Activated CD4-positive, alpha-beta T cell treated with anti-CD3 and anti-CD28 coated beads, Interleukin-2, amount 10 ng/mL, durations not matched to agents 7 days and 5 days (primary cell): ENCODE results near the gene RFT1. TPM values are rescaled to one million over a fixed set of nuclear protein-coding genes. Genes with fewer than 3 reads are reported as not detected.

Experiments
- total RNA-seq, 2 experiments: library from RNA; stranded (reverse); gene quantifications; one replicate each; pipeline ENCODE4 v1.2.3, GENCODE V29; 2021

RFT1 gene
- total RNA-seq, 2 experiments from 2014 or later, result 33.3 to 34.1 TPM

Other genes starting within 250 kb of the RFT1 start
- gene STIMATE, start 232.9 kb downstream of the RFT1 start, total RNA-seq, result 10 to 100 TPM; 30.1 to 35.0 TPM
- gene SFMBT1, start 84.4 kb downstream of the RFT1 start, total RNA-seq, result 10 to 100 TPM; 32.2 to 32.8 TPM
- gene PRKCD, start 30.8 kb upstream of the RFT1 start, total RNA-seq, result 10 to 100 TPM; 19.9 to 23.5 TPM
- 100 to 1,000 TPM; 224 to 228 TPM for gene TKT, start 125.6 kb upstream of the RFT1 start, total RNA-seq
- 10 to 100 TPM; 27.6 to 30.4 TPM for gene DCP1A, start 217.1 kb upstream of the RFT1 start, total RNA-seq